HepG2 (cell line): ENCODE data around the gene NFE2L2. TPM values are rescaled to one million over a fixed set of nuclear protein-coding genes. Genes with fewer than 3 reads are reported as not detected.
A peak's percentile ranks its signal among the peaks of the same experiment; 100 is the strongest.

ENCODE experiments used
- AKNA ChIP-seq: sonication (generic); formaldehyde crosslinking; IDR thresholded peaks from 2 replicates; pipeline ENCODE4 v1.4.0; 2020; ENCODE audit warnings: missing genetic modification reagents, borderline replicate concordance
- EZH2 ChIP-seq: conservative IDR thresholded peaks from 2 replicates; pipeline ENCODE4 v1.6.1; 2012; ENCODE audit warnings: mild to moderate bottlenecking, low read depth, low read length, moderate library complexity
- FOXK1 ChIP-seq: sonication (generic); formaldehyde crosslinking; IDR thresholded peaks from 2 replicates; pipeline ENCODE4 v1.4.0; 2020; ENCODE audit warnings: low read depth, missing genetic modification reagents, borderline replicate concordance
- FOXO4 ChIP-seq: sonication (generic); formaldehyde crosslinking; conservative IDR thresholded peaks from 2 replicates; pipeline ENCODE4 v1.8.1; 2023; ENCODE audit warnings: missing genetic modification reagents
- GATA4 ChIP-seq: sonication (generic); IDR thresholded peaks from 2 replicates; pipeline ENCODE4 v1.6.1; 2016; ENCODE audit warnings: antibody characterized with exemption, low read depth, borderline replicate concordance
- GATAD2A ChIP-seq: IDR thresholded peaks from 2 replicates; pipeline ENCODE4 v1.6.1; 2016
- PLRG1 ChIP-seq: fragments of 450-650 bp; conservative IDR thresholded peaks from 2 replicates; pipeline ENCODE4 v1.6.1; 2016
- RERE ChIP-seq: IDR thresholded peaks from 2 replicates; pipeline ENCODE4 v1.6.1; 2016; ENCODE audit warnings: low read depth, missing genetic modification reagents, missing compliant biosample characterization
- ZMYM2 ChIP-seq: sonication (generic); formaldehyde crosslinking; IDR thresholded peaks from 2 replicates; pipeline ENCODE4 v1.8.0; 2022; ENCODE audit warnings: mild to moderate bottlenecking, missing genetic modification reagents
- ZNF746 ChIP-seq: sonication (generic); formaldehyde crosslinking; IDR thresholded peaks from 2 replicates; pipeline ENCODE4 v1.8.0; 2022; ENCODE audit warnings: mild to moderate bottlenecking, missing genetic modification reagents
- polyA plus RNA-seq, 8 experiments: library from polyadenylated mRNA; depleted of rRNA in 3 of 8; stranded (reverse) in 7 of 8; unstranded in 1 of 8; fragments of >200 nt; fragmentation: Illumina TruSeq in 4 of 8; extraction: Trizol in 4 of 8; gene quantifications; 2 replicates each; pipeline versions ENCODE4 v1.2.1 to v1.2.3, GENCODE V29; 2011 to 2016; ENCODE audit warnings: low read depth in 4 of 8, missing spikeins in 1 of 8, mixed read lengths in 1 of 8; ENCODE audit not compliant: insufficient read depth in 1 of 8
- total RNA-seq, 5 experiments: library from RNA; depleted of rRNA; stranded (reverse); fragments of >200 nt; fragmentation: Illumina TruSeq; extraction: Trizol; gene quantifications; 2 replicates each; pipeline ENCODE4 v1.2.3, GENCODE V29; 2016; ENCODE audit warnings: low read depth in 1 of 5
- TF ChIP-seq, protein P1 (sequence below), 2 experiments: sonication (generic) in 1 of 2; formaldehyde crosslinking in 1 of 2; IDR thresholded peaks; 2 replicates each; pipeline versions ENCODE4 v1.4.0 to v1.6.1; 2016 to 2020; ENCODE audit warnings: borderline replicate concordance in 1 of 2, low read depth in 1 of 2, mild to moderate bottlenecking in 1 of 2, missing genetic modification reagents in 1 of 2

The NFE2L2 gene
- total and polyA plus RNA-seq, 2 of the 13 experiments (the other 11 are each of a cell fraction or from before 2014, with no cell fraction given): 84.6 to 215 TPM

GRCh38 chr2:177264693-177265587 is at the start of gene NFE2L2 (continued):
- TF ChIP-seq RERE (CRISPR knock-in tag): peak; percentile 86
- TF ChIP-seq PLRG1: no peak
- TF ChIP-seq FOXO4: no peak
- no peak for TF ChIP-seq EZH2
- TF ChIP-seq, protein P1, sequence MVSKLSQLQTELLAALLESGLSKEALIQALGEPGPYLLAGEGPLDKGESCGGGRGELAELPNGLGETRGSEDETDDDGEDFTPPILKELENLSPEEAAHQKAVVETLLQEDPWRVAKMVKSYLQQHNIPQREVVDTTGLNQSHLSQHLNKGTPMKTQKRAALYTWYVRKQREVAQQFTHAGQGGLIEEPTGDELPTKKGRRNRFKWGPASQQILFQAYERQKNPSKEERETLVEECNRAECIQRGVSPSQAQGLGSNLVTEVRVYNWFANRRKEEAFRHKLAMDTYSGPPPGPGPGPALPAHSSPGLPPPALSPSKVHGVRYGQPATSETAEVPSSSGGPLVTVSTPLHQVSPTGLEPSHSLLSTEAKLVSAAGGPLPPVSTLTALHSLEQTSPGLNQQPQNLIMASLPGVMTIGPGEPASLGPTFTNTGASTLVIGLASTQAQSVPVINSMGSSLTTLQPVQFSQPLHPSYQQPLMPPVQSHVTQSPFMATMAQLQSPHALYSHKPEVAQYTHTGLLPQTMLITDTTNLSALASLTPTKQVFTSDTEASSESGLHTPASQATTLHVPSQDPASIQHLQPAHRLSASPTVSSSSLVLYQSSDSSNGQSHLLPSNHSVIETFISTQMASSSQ (IDR thresholded peaks at IDR 0.05; ENCODE audit: low read depth): peak; percentile 77
- TF ChIP-seq, protein P1 (CRISPR knock-in tag; IDR thresholded peaks at IDR 0.05; ENCODE audit: borderline replicate concordance): peak; percentile 90
- peak; percentile 87; the same call in 1 of the 2 replicates for TF ChIP-seq AKNA
- TF ChIP-seq GATAD2A (CRISPR knock-in tag): peak; percentile 86
- peak; percentile 92; the same call in 1 of the 2 replicates for TF ChIP-seq ZMYM2
- TF ChIP-seq FOXK1: peak; percentile 59; the same call in 1 of the 2 replicates
- TF ChIP-seq GATA4: peak; percentile 90; the same call in 1 of the 2 replicates
- TF ChIP-seq ZNF746: peak; percentile 100
